HG03520 (cell line): Measurements from ENCODE around the gene PON1.

ENCODE experiments used
- ATAC-seq: cut with Tn5 transposase; IDR thresholded peaks from one replicate; pipeline ENCODE4 v1.9.1; 2021; ENCODE audit warnings: mild to moderate bottlenecking, moderate library complexity; ENCODE audit not compliant: unreplicated experiment

The PON1 gene

GRCh38 chr7:95261895-95262415, 62.4 kb downstream of the PON1 start:
- ATAC-seq = no peak

GRCh38 chr7:95255691-95256090, 68.6 kb downstream of the PON1 start:
- no peak for ATAC-seq

GRCh38 chr7:95253986-95254385, 70.3 kb downstream of the PON1 start:
- ATAC-seq = no peak

- no peak for ATAC-seq
Measured at GRCh38 chr7:95251966-95252365, 72.4 kb downstream of the PON1 start.

- no peak for ATAC-seq
Measured at GRCh38 chr7:95250571-95250970, 73.8 kb downstream of the PON1 start.
